ENCODE data around the gene STAC. TPM values are rescaled to one million over a fixed set of nuclear protein-coding genes. Genes with fewer than 3 reads are reported as not detected.

The STAC gene
- total and polyA plus RNA-seq, 10 of the 15 experiments (the other 5 are each of a cell fraction or from before 2014, with no cell fraction given), result 0.07 TPM; not detected in 9

DNA sequence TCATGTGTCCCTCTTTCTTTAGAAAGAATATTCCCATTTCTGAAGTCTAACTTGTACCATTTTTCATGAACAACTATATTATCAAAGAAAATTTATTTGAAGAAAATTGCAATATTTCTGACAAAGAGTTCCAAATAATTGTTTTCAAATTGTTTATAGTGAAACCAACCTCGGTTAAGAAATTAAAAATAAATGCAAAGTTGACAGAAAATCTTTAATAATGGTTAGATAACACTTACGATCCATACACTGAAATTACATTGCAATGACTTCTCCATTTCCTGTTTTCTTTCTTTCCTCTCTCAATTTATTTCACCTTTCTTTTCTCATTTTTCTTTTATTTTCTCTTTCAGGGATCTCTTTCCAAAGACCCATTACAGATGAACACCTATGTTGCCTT is 125.1 kb downstream of the STAC start:
- no peaks in the 10 kb centered on the region for H3K79me2 ChIP-seq (ENCODE audit: control insufficient read depth, insufficient read depth, low read length)
- WGBS (ENCODE audit: insufficient coverage, insufficient replicate concordance, low lambda C conversion rate, missing lambda C conversion rate), result 45% methylated on average over 2 of the region's 2 CpGs
- no peak overlapping the region for H3K9ac ChIP-seq (ENCODE audit: control insufficient read depth, insufficient read depth, low read length)
- RAD21 ChIA-PET (ENCODE audit: unreplicated experiment), result no interaction called here
- no peaks in the 10 kb centered on the region for H3K27me3 ChIP-seq (replicated peaks in 1 of 2; ENCODE audit: control insufficient read depth in 2 of 2, insufficient read depth in 2 of 2, low read length in 1 of 2)
- no TSS peak for BruUV-seq (replicated peaks)
- H3K4me2 ChIP-seq (ENCODE audit: control insufficient read depth, insufficient read depth), result no peak overlapping the region
- H3K27ac ChIP-seq (ENCODE audit: control insufficient read depth, insufficient read depth), result no peak overlapping the region
- no peaks in the 10 kb centered on the region for H3K36me3 ChIP-seq (ENCODE audit: control insufficient read depth in 2 of 2, insufficient read depth in 2 of 2, low read length in 1 of 2)
- CTCF ChIA-PET, result interaction anchor here (0.7 kb wide), 1 partner anchor 13 kb away, joined by 6 read pairs; no protein-coding TSS in a partner anchor
- no peak overlapping the region for H2AFZ ChIP-seq (ENCODE audit: control insufficient read depth, low read depth, low read length)
- ATAC-seq (no peak), DNase-seq (ENCODE audit: low read depth, low spot score) (no peak), FAIRE-seq (no peak)
- no peaks in the 10 kb centered on the region for H3K4me1 ChIP-seq (ENCODE audit: control insufficient read depth, insufficient read depth, low read length)
- POLR2A ChIA-PET, result no interaction called here
- no peak for TF ChIP-seq JUND (IDR thresholded peaks at IDR 0.05; ENCODE audit: low read depth, low read length)
- SMC1A ChIA-PET (ENCODE audit: uncharacterized antibody, unreplicated experiment), result no interaction called here
- no peaks in the 10 kb centered on the region for H4K20me1 ChIP-seq (ENCODE audit: control insufficient read depth, insufficient read depth)
- in situ Hi-C loops (cut with MboI), result no loop called here
- intact Hi-C loops (cut with micrococcal nuclease; ENCODE audit: unreplicated experiment), result no loop called here
- H3K9me3 ChIP-seq (replicated peaks; ENCODE audit: control insufficient read depth, insufficient read depth, low read length), result no peaks in the 10 kb centered on the region
- no peak overlapping the region for H3K4me3 ChIP-seq

- SMC1A ChIA-PET (ENCODE audit: uncharacterized antibody, unreplicated experiment), result no interaction called here
- TF ChIP-seq KAT2A (conservative IDR thresholded peaks at IDR 0.05; ENCODE audit: control insufficient read depth, low read depth, low read length) (no peak), ZNF622 (IDR thresholded peaks at IDR 0.05) (no peak), BCL11A (IDR thresholded peaks at IDR 0.05; ENCODE audit: low read depth, low read length) (no peak), RUNX3 (IDR thresholded peaks at IDR 0.05; ENCODE audit: low read length) (no peak), MYC (IDR thresholded peaks at IDR 0.05; ENCODE audit: insufficient read depth, insufficient read length, insufficient replicate concordance, low read length, severe bottlenecking) (no peak), NBN (IDR thresholded peaks at IDR 0.05) (no peak), ETV6 (conservative IDR thresholded peaks at IDR 0.05 in 1 of 2, IDR thresholded peaks at IDR 0.05 in 1 of 2; ENCODE audit: borderline replicate concordance in 1 of 2, low read depth in 1 of 2) (no peak), KDM1A (IDR thresholded peaks at IDR 0.05; ENCODE audit: borderline replicate concordance) (no peak)
- TF ChIP-seq, protein P1, sequence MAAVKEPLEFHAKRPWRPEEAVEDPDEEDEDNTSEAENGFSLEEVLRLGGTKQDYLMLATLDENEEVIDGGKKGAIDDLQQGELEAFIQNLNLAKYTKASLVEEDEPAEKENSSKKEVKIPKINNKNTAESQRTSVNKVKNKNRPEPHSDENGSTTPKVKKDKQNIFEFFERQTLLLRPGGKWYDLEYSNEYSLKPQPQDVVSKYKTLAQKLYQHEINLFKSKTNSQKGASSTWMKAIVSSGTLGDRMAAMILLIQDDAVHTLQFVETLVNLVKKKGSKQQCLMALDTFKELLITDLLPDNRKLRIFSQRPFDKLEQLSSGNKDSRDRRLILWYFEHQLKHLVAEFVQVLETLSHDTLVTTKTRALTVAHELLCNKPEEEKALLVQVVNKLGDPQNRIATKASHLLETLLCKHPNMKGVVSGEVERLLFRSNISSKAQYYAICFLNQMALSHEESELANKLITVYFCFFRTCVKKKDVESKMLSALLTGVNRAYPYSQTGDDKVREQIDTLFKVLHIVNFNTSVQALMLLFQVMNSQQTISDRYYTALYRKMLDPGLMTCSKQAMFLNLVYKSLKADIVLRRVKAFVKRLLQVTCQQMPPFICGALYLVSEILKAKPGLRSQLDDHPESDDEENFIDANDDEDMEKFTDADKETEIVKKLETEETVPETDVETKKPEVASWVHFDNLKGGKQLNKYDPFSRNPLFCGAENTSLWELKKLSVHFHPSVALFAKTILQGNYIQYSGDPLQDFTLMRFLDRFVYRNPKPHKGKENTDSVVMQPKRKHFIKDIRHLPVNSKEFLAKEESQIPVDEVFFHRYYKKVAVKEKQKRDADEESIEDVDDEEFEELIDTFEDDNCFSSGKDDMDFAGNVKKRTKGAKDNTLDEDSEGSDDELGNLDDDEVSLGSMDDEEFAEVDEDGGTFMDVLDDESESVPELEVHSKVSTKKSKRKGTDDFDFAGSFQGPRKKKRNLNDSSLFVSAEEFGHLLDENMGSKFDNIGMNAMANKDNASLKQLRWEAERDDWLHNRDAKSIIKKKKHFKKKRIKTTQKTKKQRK (IDR thresholded peaks at IDR 0.05; ENCODE audit: low read depth, low read length), result no peak
- TF ChIP-seq, protein P2, sequence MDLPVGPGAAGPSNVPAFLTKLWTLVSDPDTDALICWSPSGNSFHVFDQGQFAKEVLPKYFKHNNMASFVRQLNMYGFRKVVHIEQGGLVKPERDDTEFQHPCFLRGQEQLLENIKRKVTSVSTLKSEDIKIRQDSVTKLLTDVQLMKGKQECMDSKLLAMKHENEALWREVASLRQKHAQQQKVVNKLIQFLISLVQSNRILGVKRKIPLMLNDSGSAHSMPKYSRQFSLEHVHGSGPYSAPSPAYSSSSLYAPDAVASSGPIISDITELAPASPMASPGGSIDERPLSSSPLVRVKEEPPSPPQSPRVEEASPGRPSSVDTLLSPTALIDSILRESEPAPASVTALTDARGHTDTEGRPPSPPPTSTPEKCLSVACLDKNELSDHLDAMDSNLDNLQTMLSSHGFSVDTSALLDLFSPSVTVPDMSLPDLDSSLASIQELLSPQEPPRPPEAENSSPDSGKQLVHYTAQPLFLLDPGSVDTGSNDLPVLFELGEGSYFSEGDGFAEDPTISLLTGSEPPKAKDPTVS (IDR thresholded peaks at IDR 0.05; ENCODE audit: low read depth, low read length), result no peak
- CTCF ChIA-PET, result no interaction called here
- H3K9me3 ChIP-seq (replicated peaks; ENCODE audit: control insufficient read depth, insufficient read depth, low read length), result no peaks in the 10 kb centered on the region
- no peak overlapping the region for H3K9ac ChIP-seq (ENCODE audit: control insufficient read depth, insufficient read depth, low read length)
- under 1% methylated on average over 5 of the region's 5 CpGs for WGBS (ENCODE audit: insufficient coverage, insufficient replicate concordance, low lambda C conversion rate, missing lambda C conversion rate)
- POLR2A ChIA-PET, result no interaction called here
- no peaks in the 10 kb centered on the region for H3K27me3 ChIP-seq (replicated peaks in 1 of 2; ENCODE audit: control insufficient read depth in 2 of 2, insufficient read depth in 2 of 2, low read length in 1 of 2)
- ATAC-seq (no peak), FAIRE-seq (no peak), DNase-seq (ENCODE audit: low read depth, low spot score) (no peak)
- in situ Hi-C loops (cut with MboI), result no loop called here
- H2AFZ ChIP-seq (ENCODE audit: control insufficient read depth, low read depth, low read length), result no peak overlapping the region
- intact Hi-C loops (cut with micrococcal nuclease; ENCODE audit: unreplicated experiment), result no loop called here
- BruUV-seq (replicated peaks), result no TSS peak
- H3K36me3 ChIP-seq (ENCODE audit: control insufficient read depth in 2 of 2, insufficient read depth in 2 of 2, low read length in 1 of 2), result no peaks in the 10 kb centered on the region
- no peak overlapping the region for H3K27ac ChIP-seq (ENCODE audit: control insufficient read depth, insufficient read depth)
- RAD21 ChIA-PET (ENCODE audit: unreplicated experiment), result no interaction called here
- no peak overlapping the region for H3K4me2 ChIP-seq (ENCODE audit: control insufficient read depth, insufficient read depth)
- H3K79me2 ChIP-seq (ENCODE audit: control insufficient read depth, insufficient read depth, low read length), result no peaks in the 10 kb centered on the region
- no peaks in the 10 kb centered on the region for H4K20me1 ChIP-seq (ENCODE audit: control insufficient read depth, insufficient read depth)
- no peaks in the 10 kb centered on the region for H3K4me1 ChIP-seq (ENCODE audit: control insufficient read depth, insufficient read depth, low read length)
- no peak overlapping the region for H3K4me3 ChIP-seq
These were observed 131.6 kb downstream of the STAC start for GRCh38 chr3:36511791-36512486.
